Measurements from ENCODE around the gene ZIC2.
A peak's percentile ranks its signal among the peaks of the same experiment; 100 is the strongest.

ZIC2 gene

GRCh38 chr13:99960663-99961311 is 20.8 kb upstream of the ZIC2 start:
- no peak for DNase-seq

GRCh38 chr13:99961636-99962035 is 19.9 kb upstream of the ZIC2 start:
- DNase-seq: no peak

- no peak for DNase-seq
Measured at GRCh38 chr13:99962242-99962641, 19.3 kb upstream of the ZIC2 start.

- DNase-seq: no peak
Measured at GRCh38 chr13:99963816-99964339, 17.7 kb upstream of the ZIC2 start.

GRCh38 chr13:99965329-99966000 is 16.1 kb upstream of the ZIC2 start:
- peak; percentile 42 for DNase-seq

- DNase-seq: no peak
Measured at GRCh38 chr13:99966064-99966805, 15.3 kb upstream of the ZIC2 start.

GRCh38 chr13:99967498-99967868 is 14.1 kb upstream of the ZIC2 start:
- no peak for DNase-seq

- no peak for DNase-seq
Measured at GRCh38 chr13:99967869-99968520, 13.6 kb upstream of the ZIC2 start.

GRCh38 chr13:99968521-99969452 is 12.8 kb upstream of the ZIC2 start:
- DNase-seq: no peak

- DNase-seq: no peak
Measured at GRCh38 chr13:99969453-99969918, 12.1 kb upstream of the ZIC2 start.

- DNase-seq: peak; percentile 69
Measured at GRCh38 chr13:99969919-99970650, 11.5 kb upstream of the ZIC2 start.

GRCh38 chr13:99970651-99971575 is 10.7 kb upstream of the ZIC2 start:
- DNase-seq: no peak

- DNase-seq: no peak
Measured at GRCh38 chr13:99971576-99972189, 9.9 kb upstream of the ZIC2 start, which contains the start of gene ZIC5. Gene ZIC5 (minus strand): TSS chr13:99971767. CDS start chr13:99971603, 164 bp downstream.

- no peak for DNase-seq
Measured at GRCh38 chr13:99972190-99972731, 9.3 kb upstream of the ZIC2 start.

- no peak for DNase-seq
Measured at GRCh38 chr13:99973163-99973807, 8.3 kb upstream of the ZIC2 start.

- no peak for DNase-seq
Measured at GRCh38 chr13:99973808-99974185, 7.8 kb upstream of the ZIC2 start.

- no peak for DNase-seq
Measured at GRCh38 chr13:99974296-99974938, 7.2 kb upstream of the ZIC2 start.

GRCh38 chr13:99974939-99975561 is 6.5 kb upstream of the ZIC2 start:
- no peak for DNase-seq
